Vagina (tissue), 2 donors: ENCODE results near the gene TMA7.

Experiments
- CTCF ChIP-seq, 3 experiments: fragments of 450-650 bp in 2 of 3; fragments of 200-600 bp in 1 of 3; sonication (generic) in 1 of 3; IDR thresholded peaks; one replicate each; pipeline ENCODE4 v1.5.1; 2017 to 2019; ENCODE audit warnings: antibody characterized with exemption in 3 of 3, mild to moderate bottlenecking in 2 of 3, moderate library complexity in 2 of 3
- POLR2A ChIP-seq, 2 donors: fragments of 450-650 bp; IDR thresholded peaks; one replicate each; pipeline ENCODE4 v1.6.1; 2017; ENCODE audit warnings: antibody characterized with exemption in 2 of 2, mild to moderate bottlenecking in 2 of 2, moderate library complexity in 2 of 2
- POLR2AphosphoS5 ChIP-seq, 2 donors: sonication (generic); formaldehyde crosslinking; IDR thresholded peaks; one replicate each; pipeline ENCODE4 v1.9.0; 2017; ENCODE audit warnings: antibody characterized with exemption in 2 of 2, mild to moderate bottlenecking in 2 of 2, low read depth in 1 of 2; ENCODE audit not compliant: insufficient read depth in 1 of 2

GRCh38 chr3:48467473-48468267, 27.6 kb downstream of the TMA7 start:
- TF ChIP-seq CTCF (IDR thresholded peaks at IDR 0.05) (no peak), POLR2A (IDR thresholded peaks at IDR 0.05) (no peak), POLR2AphosphoS5 (IDR thresholded peaks at IDR 0.05; ENCODE audit: insufficient read depth in 1 of 2, low read depth in 1 of 2) (no peak)
